Natural killer cell (primary cell): ENCODE measurements around the gene FAM110C. TPM values are rescaled to one million over a fixed set of nuclear protein-coding genes. Genes with fewer than 3 reads are reported as not detected.
A peak's percentile ranks its signal among the peaks of the same experiment; 100 is the strongest.

ENCODE experiments used
- ATAC-seq, 3 donors: fragments of 150-1000 bp in 2 of 3; fragments of 200-7000 bp in 1 of 3; cut with Tn5 transposase; 1 replicate in 1 of 3; 2 replicates in 2 of 3; pipeline ENCODE4 v1.10.0; 2021; ENCODE audit warnings: mild to moderate bottlenecking in 2 of 3, moderate library complexity in 2 of 3
- DNase-seq, 2 donors: peaks; one replicate each; pipeline versions ENCODE4 v3.0.0 to v3.0.0-alpha.2; 2013 to 2021; ENCODE audit warnings: mixed read lengths in 1 of 2
- H3K27ac ChIP-seq: one replicate; pipeline ENCODE4 v1.5.1; 2013; ENCODE audit warnings: mild to moderate bottlenecking, low read length
- H3K27me3 ChIP-seq: one replicate; pipeline ENCODE4 v1.6.1; 2013; ENCODE audit warnings: low read length; ENCODE audit not compliant: control insufficient read depth, insufficient read depth
- H3K36me3 ChIP-seq: one replicate; pipeline ENCODE4 v1.6.1; 2013; ENCODE audit warnings: low read length; ENCODE audit not compliant: control insufficient read depth, insufficient read depth
- H3K4me1 ChIP-seq: one replicate; pipeline ENCODE4 v1.6.1; 2013; ENCODE audit warnings: low read length; ENCODE audit not compliant: control insufficient read depth, insufficient read depth
- H3K4me3 ChIP-seq: one replicate; pipeline ENCODE4 v1.5.1; 2013; ENCODE audit warnings: low read length
- H3K9me3 ChIP-seq: one replicate; pipeline ENCODE4 v1.6.1; 2013; ENCODE audit warnings: low read length; ENCODE audit not compliant: control insufficient read depth, insufficient read depth
- H3K27ac Mint-ChIP-seq, 2 donors: one replicate each; pipeline ENCODE4 v1.8.0; 2022; ENCODE audit warnings: mild to moderate bottlenecking in 2 of 2, mixed read lengths in 2 of 2, moderate library complexity in 1 of 2
- H3K27me3 Mint-ChIP-seq, 2 donors: one replicate each; pipeline ENCODE4 v1.8.0; 2022; ENCODE audit warnings: low read depth in 2 of 2, mixed read lengths in 2 of 2
- H3K36me3 Mint-ChIP-seq: one replicate; pipeline ENCODE4 v1.8.0; 2022; ENCODE audit warnings: mixed read lengths
- H3K4me1 Mint-ChIP-seq, 2 donors: one replicate each; pipeline ENCODE4 v1.8.0; 2022; ENCODE audit warnings: mixed read lengths in 2 of 2
- H3K4me3 Mint-ChIP-seq: one replicate; pipeline ENCODE4 v1.8.0; 2022; ENCODE audit warnings: mild to moderate bottlenecking, moderate library complexity, mixed read lengths
- H3K9me3 Mint-ChIP-seq, 2 donors: one replicate each; pipeline ENCODE4 v1.8.0; 2022; ENCODE audit warnings: mixed read lengths in 2 of 2
- WGBS: methylation state at CpG from one replicate; pipeline ENCODE4 v1.1.7; 2013; ENCODE audit warnings: missing lambda C conversion rate; ENCODE audit not compliant: insufficient coverage; 5-methylcytosine and 5-hydroxymethylcytosine counted together
- intact Hi-C: fragments of 100-400 bp; cut with micrococcal nuclease; formaldehyde crosslinking; loops from one replicate; pipeline ENCODE4 v1.14.2; 2022
- total RNA-seq, 4 donors: library from RNA; stranded (reverse); fragments of 120-200 nt in 1 of 4; gene quantifications; one replicate each; pipeline versions ENCODE4 v1.2.3 to v1.2.4, GENCODE V29; 2013 to 2022
- TF ChIP-seq, protein P1 (sequence below): fragments of 200-600 bp; IDR thresholded peaks from one replicate; pipeline ENCODE4 v1.8.0; 2022; ENCODE audit warnings: antibody characterized with exemption

FAM110C gene
- total RNA-seq, 3 donors from 2014 or later (not counting 1 experiment from before 2014, with no cell fraction given) = 1.3 to 8.5 (median 3.6) TPM

DNA sequence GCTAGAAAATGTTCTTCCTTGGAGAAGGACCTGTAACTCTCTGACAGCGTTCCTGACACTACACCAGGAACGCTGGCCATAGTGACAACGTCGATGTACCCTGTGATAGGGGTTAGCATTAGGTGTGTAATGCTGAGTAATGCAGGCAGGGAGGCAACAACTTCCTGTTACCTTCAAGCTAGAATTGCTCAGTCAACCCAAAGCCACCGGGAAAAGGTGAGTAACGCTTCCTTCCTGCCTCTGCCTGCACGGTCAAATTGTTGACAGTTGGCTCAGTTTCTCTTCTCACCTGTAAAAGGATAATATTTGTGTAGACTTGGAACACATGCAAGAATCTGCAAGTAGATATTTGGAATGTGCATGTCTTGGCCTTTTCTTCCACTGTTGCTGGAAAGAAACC, 12.7 kb downstream of the FAM110C start:
- Mint-ChIP-seq H3K27ac (peak overlapping the region; percentile 13 to 39), H3K27me3 (no peaks in the 10 kb centered on the region), H3K4me1 (peaks cover 18 to 19% of the 10 kb centered on the region in 2 donors), H3K4me3 (peak overlapping the region; percentile 0), H3K9me3 (no peaks in the 10 kb centered on the region), H3K36me3 (no peaks in the 10 kb centered on the region)
- H3K4me3 ChIP-seq = no peak overlapping the region
- intact Hi-C loops = no loop called here
- H3K27ac ChIP-seq = no peak overlapping the region
- H3K9me3 ChIP-seq = no peaks in the 10 kb centered on the region
- peak in 2 of 3 donors; percentile 33 to 68 for ATAC-seq
- H3K27me3 ChIP-seq = no peaks in the 10 kb centered on the region
- peak in 1 of 2 donors; percentile 50 for DNase-seq
- peaks cover 6% of the 10 kb centered on the region for H3K4me1 ChIP-seq
- no peaks in the 10 kb centered on the region for H3K36me3 ChIP-seq
- 17% methylated on average over 7 of the region's 7 CpGs for WGBS
- TF ChIP-seq, protein P1, sequence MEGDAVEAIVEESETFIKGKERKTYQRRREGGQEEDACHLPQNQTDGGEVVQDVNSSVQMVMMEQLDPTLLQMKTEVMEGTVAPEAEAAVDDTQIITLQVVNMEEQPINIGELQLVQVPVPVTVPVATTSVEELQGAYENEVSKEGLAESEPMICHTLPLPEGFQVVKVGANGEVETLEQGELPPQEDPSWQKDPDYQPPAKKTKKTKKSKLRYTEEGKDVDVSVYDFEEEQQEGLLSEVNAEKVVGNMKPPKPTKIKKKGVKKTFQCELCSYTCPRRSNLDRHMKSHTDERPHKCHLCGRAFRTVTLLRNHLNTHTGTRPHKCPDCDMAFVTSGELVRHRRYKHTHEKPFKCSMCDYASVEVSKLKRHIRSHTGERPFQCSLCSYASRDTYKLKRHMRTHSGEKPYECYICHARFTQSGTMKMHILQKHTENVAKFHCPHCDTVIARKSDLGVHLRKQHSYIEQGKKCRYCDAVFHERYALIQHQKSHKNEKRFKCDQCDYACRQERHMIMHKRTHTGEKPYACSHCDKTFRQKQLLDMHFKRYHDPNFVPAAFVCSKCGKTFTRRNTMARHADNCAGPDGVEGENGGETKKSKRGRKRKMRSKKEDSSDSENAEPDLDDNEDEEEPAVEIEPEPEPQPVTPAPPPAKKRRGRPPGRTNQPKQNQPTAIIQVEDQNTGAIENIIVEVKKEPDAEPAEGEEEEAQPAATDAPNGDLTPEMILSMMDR = no peak

DNA sequence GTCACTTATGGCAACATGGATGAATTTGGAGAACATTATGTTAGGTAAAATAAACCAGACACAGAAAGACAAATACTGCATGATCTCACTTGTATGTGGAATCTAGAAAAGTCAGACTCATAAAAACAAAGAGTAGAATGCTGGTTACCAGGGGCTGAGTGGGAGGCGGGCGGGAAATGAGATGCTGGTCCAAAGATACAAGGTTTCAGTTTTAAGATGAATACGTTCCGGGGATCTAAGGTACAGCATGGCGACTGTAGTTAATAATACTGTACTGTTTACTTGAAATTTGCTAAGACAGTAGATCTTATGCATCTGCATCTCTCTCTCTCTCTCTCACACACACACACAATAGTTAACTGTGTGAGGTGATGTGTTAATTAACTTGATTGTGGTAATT, 14.2 kb downstream of the FAM110C start:
- no peak overlapping the region for H3K4me3 Mint-ChIP-seq
- H3K9me3 Mint-ChIP-seq = no peaks in the 10 kb centered on the region
- Histone ChIP-seq H3K4me3 (no peak overlapping the region), H3K36me3 (no peaks in the 10 kb centered on the region), H3K4me1 (peaks cover 6% of the 10 kb centered on the region), H3K9me3 (no peaks in the 10 kb centered on the region), H3K27me3 (no peaks in the 10 kb centered on the region), H3K27ac (no peak overlapping the region)
- no peak for DNase-seq
- ATAC-seq = no peak
- TF ChIP-seq, protein P1 = no peak
- peaks cover 32 to 35% of the 10 kb centered on the region in 2 donors for H3K4me1 Mint-ChIP-seq
- WGBS = 91% methylated on average over 4 of the region's 5 CpGs
- H3K36me3 Mint-ChIP-seq = no peaks in the 10 kb centered on the region
- intact Hi-C loops = no loop called here
- H3K27ac Mint-ChIP-seq = no peak overlapping the region
- no peaks in the 10 kb centered on the region for H3K27me3 Mint-ChIP-seq

DNA sequence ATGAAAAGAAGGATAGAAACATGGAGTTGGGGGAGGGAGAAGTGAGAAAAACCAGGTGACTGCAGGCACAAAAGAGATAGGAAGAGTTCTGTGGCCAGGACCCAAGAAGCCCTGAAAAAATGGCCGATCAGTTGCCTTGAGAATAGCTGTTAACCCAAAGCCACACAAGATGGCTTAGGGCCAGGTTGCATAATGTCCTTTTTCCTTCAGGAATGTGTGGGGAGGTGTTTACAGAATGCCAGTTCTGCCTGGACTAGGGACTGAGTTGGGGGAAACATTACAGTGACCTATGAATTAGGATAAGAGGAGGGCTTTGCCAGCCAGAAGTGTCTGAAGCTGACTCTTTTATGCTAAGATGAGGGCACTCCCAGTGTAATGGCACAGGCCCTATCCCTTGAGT, 17.1 kb downstream of the FAM110C start:
- no peak overlapping the region for H3K27ac Mint-ChIP-seq
- H3K4me3 Mint-ChIP-seq = no peak overlapping the region
- Histone ChIP-seq H3K4me3 (no peak overlapping the region), H3K27ac (no peak overlapping the region), H3K4me1 (peaks cover 10% of the 10 kb centered on the region), H3K36me3 (no peaks in the 10 kb centered on the region), H3K27me3 (no peaks in the 10 kb centered on the region), H3K9me3 (no peaks in the 10 kb centered on the region)
- no peaks in the 10 kb centered on the region for H3K27me3 Mint-ChIP-seq
- H3K4me1 Mint-ChIP-seq = peaks cover 39 to 42% of the 10 kb centered on the region in 2 donors
- TF ChIP-seq, protein P1 = no peak
- no peaks in the 10 kb centered on the region for H3K36me3 Mint-ChIP-seq
- DNase-seq (no peak), ATAC-seq (no peak)
- WGBS = 90% methylated on average over 1 of the region's 1 CpG
- intact Hi-C loops = no loop called here
- H3K9me3 Mint-ChIP-seq = no peaks in the 10 kb centered on the region

DNA sequence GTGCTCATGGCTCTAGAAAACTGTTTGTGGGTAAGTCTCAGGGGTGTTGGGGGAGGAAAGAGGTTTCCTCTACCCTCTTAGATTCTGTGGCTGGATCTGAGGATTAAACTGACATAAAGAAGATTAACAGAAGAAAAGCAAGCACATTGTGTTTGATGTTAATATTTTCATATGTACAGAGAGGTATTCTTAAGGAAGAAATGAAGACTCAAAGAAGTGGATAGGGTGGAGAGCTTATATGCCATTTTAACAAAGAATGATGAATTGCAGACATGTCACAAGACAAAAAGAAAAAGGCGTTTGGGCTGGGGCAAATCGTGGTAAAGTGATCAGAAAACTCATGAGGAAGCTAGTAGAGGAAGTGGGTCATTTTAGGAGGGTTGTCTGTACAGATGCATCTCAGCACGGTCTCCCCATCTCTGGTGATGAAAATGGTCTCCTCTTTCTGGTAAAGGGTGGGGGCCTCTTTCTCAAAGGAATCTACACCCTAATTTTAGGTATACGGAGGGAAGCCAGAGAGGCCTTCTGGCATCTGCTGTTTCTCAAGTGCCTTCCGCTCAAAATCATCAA, 17.8 kb downstream of the FAM110C start:
- Histone ChIP-seq H3K9me3 (no peaks in the 10 kb centered on the region), H3K36me3 (no peaks in the 10 kb centered on the region), H3K4me1 (peaks cover 15% of the 10 kb centered on the region), H3K4me3 (no peak overlapping the region), H3K27ac (no peak overlapping the region), H3K27me3 (no peaks in the 10 kb centered on the region)
- intact Hi-C loops = no loop called here
- Mint-ChIP-seq H3K4me1 (peaks cover 39 to 42% of the 10 kb centered on the region in 2 donors), H3K4me3 (peak overlapping the region; percentile 10), H3K27ac (peak overlapping the region; percentile 45 to 77), H3K9me3 (no peaks in the 10 kb centered on the region), H3K27me3 (no peaks in the 10 kb centered on the region), H3K36me3 (no peaks in the 10 kb centered on the region)
- TF ChIP-seq, protein P1 = no peak
- 25% methylated on average over 4 of the region's 5 CpGs for WGBS
- DNase-seq (no peak), ATAC-seq (peak in 1 of 3 donors; percentile 38)
